Stomach (tissue), 9 donors: ENCODE results near the gene ZBTB18. TPM values are rescaled to one million over a fixed set of nuclear protein-coding genes. Genes with fewer than 3 reads are reported as not detected.

Experiments
- DNase-seq, 2 donors: peaks; one replicate each; pipeline versions ENCODE4 v3.0.0 to v3.0.0-alpha.2; 2013 to 2019
- H3K27ac ChIP-seq, 5 donors: fragments of 200-600 bp in 4 of 5; sonication (generic) in 4 of 5; one replicate each; pipeline ENCODE4 v1.5.1; 2013 to 2019; ENCODE audit warnings: mild to moderate bottlenecking in 1 of 5, moderate library complexity in 1 of 5
- H3K27me3 ChIP-seq, 3 donors: fragments of 200-600 bp; sonication (generic); one replicate each; pipeline ENCODE4 v1.5.1; 2017 to 2019; ENCODE audit warnings: mixed run types in 1 of 3
- H3K36me3 ChIP-seq, 4 donors: fragments of 200-600 bp; sonication (generic); 1 replicate in 3 of 4; 2 replicates in 1 of 4; pipeline ENCODE4 v1.5.1; 2016 to 2019
- H3K4me1 ChIP-seq, 4 donors: fragments of 200-600 bp; sonication (generic); one replicate each; pipeline ENCODE4 v1.5.1; 2016 to 2019
- H3K4me3 ChIP-seq, 4 donors: fragments of 200-600 bp; sonication (generic) in 3 of 4; one replicate each; pipeline ENCODE4 v1.5.1; 2016 to 2019; ENCODE audit warnings: mild to moderate bottlenecking in 1 of 4
- H3K9me3 ChIP-seq, 4 donors: fragments of 200-600 bp; sonication (generic); one replicate each; pipeline ENCODE4 v1.5.1; 2016 to 2019
- EP300 ChIP-seq: sonication (generic); formaldehyde crosslinking; IDR thresholded peaks from one replicate; pipeline ENCODE4 v1.6.1; 2017; ENCODE audit warnings: antibody characterized with exemption
- POLR2A ChIP-seq, 4 donors: fragments of 450-650 bp; IDR thresholded peaks; one replicate each; pipeline ENCODE4 v1.6.1; 2016; ENCODE audit warnings: antibody characterized with exemption in 4 of 4, control low read depth in 2 of 4, mild to moderate bottlenecking in 1 of 4, moderate library complexity in 1 of 4
- POLR2AphosphoS5 ChIP-seq, 3 donors: sonication (generic); formaldehyde crosslinking; IDR thresholded peaks; one replicate each; pipeline ENCODE4 v1.6.1; 2016; ENCODE audit warnings: antibody characterized with exemption in 3 of 3
- WGBS, 5 donors: extraction: QIAGEN DNeasy Blood & Tissue Kit in 3 of 5; methylation state at CpG; one replicate each; pipeline versions ENCODE4 v1.1.5 to v1.1.7; 2013 to 2018; 5-methylcytosine and 5-hydroxymethylcytosine counted together
- intact Hi-C: fragments of 100-400 bp; cut with DNase I; formaldehyde crosslinking; loops from one replicate; pipeline ENCODE4 v1.15.1; 2023; ENCODE audit warnings: low total_unique reads
- polyA plus RNA-seq, 3 donors: library from polyadenylated mRNA; stranded (reverse); fragments of 200-250 nt; gene quantifications; one replicate each; pipeline ENCODE4 v1.2.3, GENCODE V29; 2013
- total RNA-seq, 5 donors: library from RNA; depleted of rRNA; stranded (reverse); fragments of >200 nt; gene quantifications; one replicate each; pipeline versions ENCODE4 v1.1.0 to v1.2.3, GENCODE V29; 2014 to 2016
- TF ChIP-seq, protein P1 (sequence below), 7 experiments: fragments of 450-650 bp in 4 of 7; fragments of 200-600 bp in 3 of 7; sonication (generic) in 3 of 7; IDR thresholded peaks; one replicate each; pipeline ENCODE4 v1.5.1; 2016 to 2019; ENCODE audit warnings: antibody characterized with exemption in 7 of 7, control low read depth in 2 of 7, mild to moderate bottlenecking in 1 of 7
- donor health status: healthy with polysubstance abuse.
- donor health status: Bipolar disorder and iron deficiency.
- donor health status: healthy.

Gene ZBTB18
- total and polyA plus RNA-seq, 8 donors: 5.7 to 27.2 (median 16.4) TPM

DNA sequence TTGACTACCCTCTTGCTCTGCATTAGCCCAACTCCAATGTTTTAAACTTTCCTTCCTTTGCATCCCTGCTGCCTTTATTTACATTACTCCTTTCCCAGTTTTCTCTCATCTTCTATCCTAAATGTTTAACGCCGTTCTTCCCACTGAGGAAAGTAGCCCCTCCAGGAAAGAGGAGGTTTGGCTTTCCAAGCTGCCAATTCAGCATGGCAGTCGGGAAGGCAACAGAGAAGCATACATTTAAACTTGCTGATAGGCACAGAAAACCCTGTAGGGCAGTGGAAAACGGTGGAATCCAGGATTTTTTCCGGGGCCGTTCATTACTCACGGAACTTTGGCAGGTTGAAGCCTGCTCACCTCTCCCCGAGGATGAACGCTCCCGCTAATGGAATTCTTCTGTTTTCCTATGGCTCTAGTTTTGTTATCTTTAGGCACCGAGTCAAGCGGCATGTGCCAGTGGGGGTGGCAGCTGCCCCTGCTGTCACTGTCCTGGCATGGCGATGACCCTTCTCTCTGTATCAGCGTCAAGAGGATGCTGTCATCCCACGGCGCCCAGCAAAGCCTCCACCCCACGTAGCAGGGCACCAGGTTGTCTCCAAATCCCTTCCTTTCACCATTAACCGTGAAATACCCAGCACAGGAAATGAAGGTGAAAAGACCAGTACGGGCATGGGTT lies 48.3 kb downstream of the ZBTB18 start:
- DNase-seq: no peak
- Histone ChIP-seq H3K4me3 (no peak overlapping the region), H3K36me3 (no peaks in the 10 kb centered on the region), H3K27ac (no peak overlapping the region), H3K27me3 (peaks cover 0 to 35% (median 4%) of the 10 kb centered on the region in 3 donors), H3K4me1 (peaks cover 0 to 4% (median 0%) of the 10 kb centered on the region in 4 donors), H3K9me3 (no peaks in the 10 kb centered on the region)
- TF ChIP-seq POLR2AphosphoS5 (IDR thresholded peaks at IDR 0.05) (no peak), POLR2A (IDR thresholded peaks at IDR 0.05) (no peak), EP300 (no peak)
- 80 to 87% (median 82%) methylated on average over 19 of the region's 19 CpGs for WGBS, 5 donors
- intact Hi-C loops: no loop called here

DNA sequence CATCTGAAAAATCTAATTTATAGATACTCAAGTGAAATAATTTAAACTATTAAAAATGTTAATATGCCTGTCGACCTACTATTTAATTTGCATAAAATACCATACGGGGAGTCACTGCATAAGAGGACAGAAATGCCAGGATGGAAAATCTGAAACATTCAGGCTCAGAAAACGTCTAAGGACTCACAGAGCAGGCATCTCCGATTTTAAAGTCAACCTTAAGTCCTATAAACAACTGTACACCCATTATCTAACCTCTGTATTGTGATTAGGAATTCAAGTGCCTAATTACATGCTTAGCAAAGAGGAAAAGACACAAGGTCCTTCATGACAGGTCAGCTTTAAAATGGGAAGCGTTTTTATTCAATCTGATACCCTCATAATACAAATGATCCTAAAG lies 49.2 kb downstream of the ZBTB18 start:
- Histone ChIP-seq H3K4me3 (no peak overlapping the region), H3K4me1 (peaks cover 0 to 12% (median 5%) of the 10 kb centered on the region in 4 donors), H3K27ac (no peak overlapping the region), H3K36me3 (no peaks in the 10 kb centered on the region), H3K9me3 (no peaks in the 10 kb centered on the region), H3K27me3 (peaks cover 0 to 42% (median 4%) of the 10 kb centered on the region in 3 donors)
- TF ChIP-seq POLR2A (IDR thresholded peaks at IDR 0.05) (no peak), POLR2AphosphoS5 (IDR thresholded peaks at IDR 0.05) (no peak), EP300 (no peak)
- TF ChIP-seq, protein P1, sequence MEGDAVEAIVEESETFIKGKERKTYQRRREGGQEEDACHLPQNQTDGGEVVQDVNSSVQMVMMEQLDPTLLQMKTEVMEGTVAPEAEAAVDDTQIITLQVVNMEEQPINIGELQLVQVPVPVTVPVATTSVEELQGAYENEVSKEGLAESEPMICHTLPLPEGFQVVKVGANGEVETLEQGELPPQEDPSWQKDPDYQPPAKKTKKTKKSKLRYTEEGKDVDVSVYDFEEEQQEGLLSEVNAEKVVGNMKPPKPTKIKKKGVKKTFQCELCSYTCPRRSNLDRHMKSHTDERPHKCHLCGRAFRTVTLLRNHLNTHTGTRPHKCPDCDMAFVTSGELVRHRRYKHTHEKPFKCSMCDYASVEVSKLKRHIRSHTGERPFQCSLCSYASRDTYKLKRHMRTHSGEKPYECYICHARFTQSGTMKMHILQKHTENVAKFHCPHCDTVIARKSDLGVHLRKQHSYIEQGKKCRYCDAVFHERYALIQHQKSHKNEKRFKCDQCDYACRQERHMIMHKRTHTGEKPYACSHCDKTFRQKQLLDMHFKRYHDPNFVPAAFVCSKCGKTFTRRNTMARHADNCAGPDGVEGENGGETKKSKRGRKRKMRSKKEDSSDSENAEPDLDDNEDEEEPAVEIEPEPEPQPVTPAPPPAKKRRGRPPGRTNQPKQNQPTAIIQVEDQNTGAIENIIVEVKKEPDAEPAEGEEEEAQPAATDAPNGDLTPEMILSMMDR (IDR thresholded peaks at IDR 0.05): no peak
- no peak for DNase-seq
- intact Hi-C loops: no loop called here
- WGBS, 5 donors: 57 to 68% (median 62%) methylated on average over 5 of the region's 5 CpGs

DNA sequence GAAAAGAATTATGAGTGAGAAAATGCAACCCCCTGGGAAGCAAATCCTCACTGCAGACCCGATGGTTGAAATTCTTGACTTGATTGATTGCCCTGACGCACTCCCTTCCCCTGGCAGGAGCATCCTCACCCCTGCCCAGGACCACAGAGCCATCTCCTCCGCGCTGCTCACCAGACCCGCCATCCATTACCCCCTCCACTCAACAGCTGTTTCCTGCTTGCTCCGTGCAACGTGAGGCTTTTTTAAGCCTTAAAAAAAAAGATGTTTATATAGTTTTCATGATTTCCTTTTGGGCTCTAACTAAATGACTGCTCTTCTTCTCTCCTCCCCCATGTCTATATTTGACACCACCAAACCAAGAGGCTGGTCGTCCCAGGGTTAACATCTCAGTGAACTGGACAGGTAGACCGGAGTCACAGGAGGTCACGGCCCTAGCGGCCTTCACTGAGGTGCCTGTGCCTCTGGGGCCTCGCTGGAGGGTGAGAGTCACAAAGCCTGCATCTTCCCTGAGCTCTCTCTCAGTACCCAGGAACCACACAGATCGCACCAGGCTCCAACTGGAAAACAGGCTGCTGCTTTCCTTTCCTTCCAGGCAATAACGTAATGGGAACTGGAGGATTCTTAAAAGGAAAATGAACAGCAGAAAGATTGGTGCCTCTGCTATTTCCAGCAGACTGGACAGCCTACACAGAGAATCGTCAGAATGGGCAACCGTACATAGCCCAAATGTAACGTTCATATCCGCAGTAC lies 49.8 kb downstream of the ZBTB18 start:
- intact Hi-C loops: no loop called here
- Histone ChIP-seq H3K27ac (no peak overlapping the region), H3K9me3 (no peaks in the 10 kb centered on the region), H3K27me3 (peaks cover 0 to 42% (median 4%) of the 10 kb centered on the region in 3 donors), H3K4me3 (no peak overlapping the region), H3K36me3 (no peaks in the 10 kb centered on the region), H3K4me1 (peaks cover 0 to 18% (median 8%) of the 10 kb centered on the region in 4 donors)
- peak in 1 of 2 donors; percentile 66 for DNase-seq
- TF ChIP-seq POLR2AphosphoS5 (IDR thresholded peaks at IDR 0.05) (no peak), EP300 (no peak), POLR2A (IDR thresholded peaks at IDR 0.05) (no peak)
- TF ChIP-seq, protein P1 (IDR thresholded peaks at IDR 0.05): no peak
- WGBS, 5 donors: 51 to 60% (median 54%) methylated on average over 18 of the region's 18 CpGs

DNA sequence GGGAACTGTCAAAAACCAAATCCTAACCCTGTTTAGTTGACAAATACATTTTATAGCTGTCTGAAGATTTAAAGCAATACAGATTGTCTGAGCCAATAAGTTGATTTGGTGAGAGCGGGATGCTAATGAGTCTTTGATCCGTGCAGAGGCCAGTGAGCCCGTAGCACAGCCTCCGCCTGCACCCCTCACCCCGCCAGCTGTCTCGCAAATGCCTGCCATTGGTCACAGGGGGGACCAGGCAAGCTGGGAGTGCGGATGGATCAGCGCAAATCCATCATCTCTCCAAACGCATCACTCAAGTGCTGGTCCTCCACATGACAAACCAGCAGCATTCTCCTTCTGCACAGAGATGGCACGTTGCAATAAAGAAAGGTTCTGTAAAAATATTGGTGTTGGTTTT lies 51.0 kb downstream of the ZBTB18 start:
- DNase-seq: no peak
- Histone ChIP-seq H3K36me3 (no peaks in the 10 kb centered on the region), H3K9me3 (no peaks in the 10 kb centered on the region), H3K4me3 (no peak overlapping the region), H3K27ac (no peak overlapping the region), H3K4me1 (peaks cover 0 to 21% (median 11%) of the 10 kb centered on the region in 4 donors), H3K27me3 (peaks cover 0 to 42% (median 4%) of the 10 kb centered on the region in 3 donors)
- TF ChIP-seq POLR2A (IDR thresholded peaks at IDR 0.05) (no peak), POLR2AphosphoS5 (IDR thresholded peaks at IDR 0.05) (no peak)
- TF ChIP-seq, protein P1 (IDR thresholded peaks at IDR 0.05): no peak
- intact Hi-C loops: no loop called here
- 89 to 92% (median 91%) methylated on average over 10 of the region's 10 CpGs for WGBS, 5 donors
